ENCODE measurements around the gene DET1.

DET1 gene

DNA sequence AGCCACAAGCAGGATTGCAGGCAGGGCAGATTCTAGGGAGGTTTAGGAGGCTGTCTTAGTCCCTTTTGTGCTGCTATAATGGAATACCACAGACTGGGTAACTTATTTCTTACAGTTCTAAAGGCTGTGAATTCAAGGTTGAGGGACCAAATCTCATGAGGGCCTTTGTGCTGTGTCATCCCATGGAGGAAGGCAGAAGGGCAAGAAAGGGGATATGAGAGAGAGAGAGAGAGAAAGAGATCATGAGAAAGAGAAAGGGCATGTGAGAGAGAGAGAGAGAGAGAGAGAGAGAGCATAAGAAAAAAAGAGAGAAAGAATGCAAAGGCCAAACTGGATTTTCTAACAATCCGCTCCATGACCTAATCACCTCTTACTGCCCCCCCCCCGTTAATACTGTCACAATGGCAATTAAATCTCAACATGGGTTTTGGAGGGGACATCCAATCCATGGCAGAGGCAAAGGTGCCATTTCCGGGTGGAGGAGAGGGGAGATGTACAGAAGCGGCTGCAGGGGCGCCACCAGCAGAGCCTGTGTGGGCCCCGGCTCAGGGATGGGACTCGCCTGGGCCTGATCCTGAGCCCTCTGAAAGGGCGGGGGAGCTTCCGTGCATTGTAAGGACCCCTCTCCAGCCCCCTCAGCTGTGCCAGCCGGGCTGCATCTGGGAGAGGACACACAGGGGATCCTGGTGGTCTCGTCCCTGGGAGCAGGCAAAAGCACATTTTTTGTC, 58.5 kb downstream of the DET1 start:
- in situ Hi-C loops (cut with HindIII; ENCODE audit: low sequenced_read_pairs) = no loop called here
- no peak for DNase-seq (ENCODE audit: low read depth, low spot score)
- TF ChIP-seq, protein P1, sequence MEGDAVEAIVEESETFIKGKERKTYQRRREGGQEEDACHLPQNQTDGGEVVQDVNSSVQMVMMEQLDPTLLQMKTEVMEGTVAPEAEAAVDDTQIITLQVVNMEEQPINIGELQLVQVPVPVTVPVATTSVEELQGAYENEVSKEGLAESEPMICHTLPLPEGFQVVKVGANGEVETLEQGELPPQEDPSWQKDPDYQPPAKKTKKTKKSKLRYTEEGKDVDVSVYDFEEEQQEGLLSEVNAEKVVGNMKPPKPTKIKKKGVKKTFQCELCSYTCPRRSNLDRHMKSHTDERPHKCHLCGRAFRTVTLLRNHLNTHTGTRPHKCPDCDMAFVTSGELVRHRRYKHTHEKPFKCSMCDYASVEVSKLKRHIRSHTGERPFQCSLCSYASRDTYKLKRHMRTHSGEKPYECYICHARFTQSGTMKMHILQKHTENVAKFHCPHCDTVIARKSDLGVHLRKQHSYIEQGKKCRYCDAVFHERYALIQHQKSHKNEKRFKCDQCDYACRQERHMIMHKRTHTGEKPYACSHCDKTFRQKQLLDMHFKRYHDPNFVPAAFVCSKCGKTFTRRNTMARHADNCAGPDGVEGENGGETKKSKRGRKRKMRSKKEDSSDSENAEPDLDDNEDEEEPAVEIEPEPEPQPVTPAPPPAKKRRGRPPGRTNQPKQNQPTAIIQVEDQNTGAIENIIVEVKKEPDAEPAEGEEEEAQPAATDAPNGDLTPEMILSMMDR (IDR thresholded peaks at IDR 0.05; ENCODE audit: low read depth, low read length) = no peak
- H3K4me3 ChIP-seq (ENCODE audit: low read depth, low read length) = no peak overlapping the region

DNA sequence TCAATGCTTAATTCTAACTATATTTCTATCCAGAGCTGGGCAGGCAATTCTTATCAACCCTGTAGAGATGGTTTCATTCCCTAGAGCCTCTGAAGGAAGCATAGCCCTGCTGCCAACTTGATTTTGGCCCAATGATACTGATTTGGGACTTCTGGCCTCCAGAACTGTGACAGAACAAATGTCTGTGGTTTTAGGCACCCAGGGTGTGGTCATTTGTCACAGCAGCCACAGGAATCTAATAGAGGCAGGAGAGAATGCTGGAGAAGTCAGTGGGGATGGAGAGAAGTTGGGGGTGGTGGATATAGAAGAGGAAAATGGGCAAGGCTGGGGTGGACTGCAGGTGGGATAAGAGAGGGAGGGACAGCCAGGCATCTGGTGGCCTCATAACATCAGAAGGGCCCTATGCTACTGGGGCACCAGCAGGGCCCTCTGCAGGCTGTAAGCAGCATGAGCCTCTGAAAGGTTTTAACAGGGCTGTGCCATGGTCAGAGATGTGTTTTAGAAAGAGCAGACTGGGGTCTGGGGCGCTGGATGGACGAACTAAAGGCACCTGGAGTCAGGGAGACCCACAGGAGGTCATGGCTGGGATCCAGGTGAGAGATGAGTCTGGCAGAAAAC, 59.2 kb downstream of the DET1 start:
- DNase-seq (ENCODE audit: low read depth, low spot score) = no peak
- in situ Hi-C loops (cut with HindIII; ENCODE audit: low sequenced_read_pairs) = no loop called here
- TF ChIP-seq, protein P1 (IDR thresholded peaks at IDR 0.05; ENCODE audit: low read depth, low read length) = no peak
- no peak overlapping the region for H3K4me3 ChIP-seq (ENCODE audit: low read depth, low read length)

DNA sequence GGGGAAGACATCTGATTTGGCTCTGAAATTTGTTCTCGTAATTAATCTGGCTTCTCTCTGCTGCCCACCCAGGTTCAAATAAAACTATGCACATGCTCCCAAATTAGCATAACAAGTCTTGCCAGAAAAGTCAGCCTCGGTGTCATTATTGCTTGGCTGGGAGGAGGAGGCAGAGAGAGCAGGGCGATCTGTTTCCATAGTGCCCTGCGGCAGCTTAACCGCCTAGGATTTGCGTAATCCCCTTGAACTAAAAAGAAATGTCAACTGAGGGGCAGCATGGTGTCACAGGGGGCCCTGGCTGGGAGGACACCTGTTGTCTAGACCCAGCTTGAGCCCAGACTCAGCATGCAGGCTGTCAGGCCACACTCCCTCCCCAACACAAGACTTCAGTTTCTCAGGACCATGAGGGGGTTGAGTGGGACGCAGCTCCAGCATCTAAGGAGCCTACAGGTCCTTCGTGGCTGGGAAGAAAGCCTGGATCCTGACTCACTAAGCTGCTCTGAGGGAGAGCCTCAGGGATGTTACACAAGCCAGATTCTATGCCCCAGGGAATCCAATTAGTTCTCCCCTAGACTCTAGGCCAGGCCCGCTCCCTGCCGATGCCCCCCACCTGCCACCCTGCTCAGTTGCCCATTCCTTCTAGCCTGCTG, 61.7 kb downstream of the DET1 start:
- in situ Hi-C loops (cut with HindIII; ENCODE audit: low sequenced_read_pairs) = no loop called here
- DNase-seq (ENCODE audit: low read depth, low spot score) = peak; percentile 12
- TF ChIP-seq, protein P1 (IDR thresholded peaks at IDR 0.05; ENCODE audit: low read depth, low read length) = no peak
- H3K4me3 ChIP-seq (ENCODE audit: low read depth, low read length) = no peak overlapping the region

DNA sequence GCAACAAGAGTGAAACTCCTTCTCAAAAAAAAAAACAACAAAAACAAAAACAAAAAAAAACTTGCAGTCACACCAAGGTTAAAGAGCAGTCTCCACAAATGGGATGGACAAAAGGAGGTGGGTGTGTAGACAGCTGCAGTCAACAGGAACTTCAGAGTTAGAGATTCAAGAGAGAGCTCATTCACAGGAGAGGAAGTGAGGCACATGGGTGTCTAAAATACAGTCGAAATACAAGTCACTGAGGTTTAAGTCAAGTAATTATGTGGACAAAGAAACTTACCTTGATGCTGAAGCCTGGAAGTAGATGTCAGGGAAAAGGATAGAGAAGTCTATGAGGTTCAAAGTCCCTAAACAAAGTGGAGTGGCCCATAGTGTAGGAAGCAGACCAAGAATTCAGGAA, 64.2 kb downstream of the DET1 start:
- TF ChIP-seq, protein P1 (IDR thresholded peaks at IDR 0.05; ENCODE audit: low read depth, low read length) = no peak
- H3K4me3 ChIP-seq (ENCODE audit: low read depth, low read length) = no peak overlapping the region
- no peak for DNase-seq (ENCODE audit: low read depth, low spot score)
- in situ Hi-C loops (cut with HindIII; ENCODE audit: low sequenced_read_pairs) = no loop called here

DNA sequence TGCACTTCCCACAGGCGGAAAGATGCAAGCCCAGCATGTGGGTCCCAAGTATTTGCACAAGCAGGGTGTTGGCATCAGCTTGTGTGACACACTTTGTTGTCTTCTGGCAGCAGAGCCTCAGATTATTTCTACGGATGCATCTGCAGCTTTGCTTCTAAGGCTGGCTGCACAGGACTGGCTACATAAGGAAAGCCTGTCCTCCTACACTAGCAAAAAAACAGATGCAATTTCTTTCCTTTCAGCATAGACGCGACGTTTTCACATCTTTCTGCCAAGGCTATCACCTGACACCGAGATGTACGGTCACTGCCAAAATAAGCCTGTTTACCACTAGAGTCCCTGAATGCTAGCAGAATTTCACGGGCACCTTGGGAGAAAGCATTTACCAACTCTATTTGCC, 65.5 kb downstream of the DET1 start:
- TF ChIP-seq, protein P1 (IDR thresholded peaks at IDR 0.05; ENCODE audit: low read depth, low read length) = no peak
- in situ Hi-C loops (cut with HindIII; ENCODE audit: low sequenced_read_pairs) = no loop called here
- H3K4me3 ChIP-seq (ENCODE audit: low read depth, low read length) = no peak overlapping the region
- DNase-seq (ENCODE audit: low read depth, low spot score) = no peak

DNA sequence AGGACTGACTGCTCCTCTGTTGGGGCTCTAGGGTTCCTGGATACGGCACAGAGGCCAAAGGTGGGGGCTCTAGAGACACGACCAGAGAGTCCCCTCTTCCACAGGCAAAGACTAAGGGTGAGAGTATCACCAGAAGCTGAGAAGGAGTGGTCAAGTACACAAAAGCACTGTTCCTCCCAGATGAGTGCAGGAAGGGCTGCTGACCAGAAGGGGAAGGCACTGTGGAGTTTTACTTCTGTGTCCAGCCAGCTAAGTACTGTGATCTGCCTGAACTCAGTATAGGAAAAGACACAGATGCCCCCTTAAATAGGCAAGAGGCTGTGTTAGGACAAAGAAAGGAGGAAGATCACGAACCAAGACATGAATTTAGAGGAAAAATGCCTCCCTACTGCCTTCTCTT, 67.3 kb downstream of the DET1 start:
- TF ChIP-seq, protein P1 (IDR thresholded peaks at IDR 0.05; ENCODE audit: low read depth, low read length) = no peak
- H3K4me3 ChIP-seq (ENCODE audit: low read depth, low read length) = no peak overlapping the region
- in situ Hi-C loops (cut with HindIII; ENCODE audit: low sequenced_read_pairs) = no loop called here
- DNase-seq (ENCODE audit: low read depth, low spot score) = no peak

Measured in astrocyte of the spinal cord (primary cell).